GM19023 (cell line): Measurements from ENCODE around the gene CNNM2.
"Not testable (repeated sequence)": the region's sequence is repeated elsewhere in the genome, so short reads cannot be mapped to it uniquely, and the experiment has no call there.

Experiments used
- ATAC-seq: cut with Tn5 transposase; IDR thresholded peaks from one replicate; pipeline ENCODE4 v1.9.1; 2021; ENCODE audit warnings: mild to moderate bottlenecking, moderate library complexity; ENCODE audit not compliant: unreplicated experiment

Gene CNNM2

GRCh38 chr10:103130910-103131309, 212.8 kb downstream of the CNNM2 start:
- ATAC-seq: no peak

DNA sequence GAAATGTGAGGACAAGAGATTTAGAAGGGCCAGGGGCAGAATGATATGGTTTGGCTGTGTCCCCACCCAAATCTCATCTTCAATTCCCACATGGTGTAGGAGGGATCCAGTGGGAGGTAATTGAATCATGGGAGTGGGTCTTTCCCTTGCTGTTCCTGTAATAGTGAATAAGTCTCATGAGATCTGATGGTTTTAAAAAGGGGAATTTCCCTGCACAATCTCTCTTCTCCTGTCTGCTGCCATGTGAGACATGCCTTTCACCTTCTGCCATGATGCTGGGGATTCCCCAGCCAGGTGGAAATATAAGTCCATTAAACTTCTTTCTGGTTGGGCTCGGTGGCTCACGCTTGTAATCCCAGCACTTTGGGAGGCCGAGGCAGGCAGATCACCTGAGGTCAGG, 217.1 kb downstream of the CNNM2 start:
- not testable (repeated sequence) for ATAC-seq

DNA sequence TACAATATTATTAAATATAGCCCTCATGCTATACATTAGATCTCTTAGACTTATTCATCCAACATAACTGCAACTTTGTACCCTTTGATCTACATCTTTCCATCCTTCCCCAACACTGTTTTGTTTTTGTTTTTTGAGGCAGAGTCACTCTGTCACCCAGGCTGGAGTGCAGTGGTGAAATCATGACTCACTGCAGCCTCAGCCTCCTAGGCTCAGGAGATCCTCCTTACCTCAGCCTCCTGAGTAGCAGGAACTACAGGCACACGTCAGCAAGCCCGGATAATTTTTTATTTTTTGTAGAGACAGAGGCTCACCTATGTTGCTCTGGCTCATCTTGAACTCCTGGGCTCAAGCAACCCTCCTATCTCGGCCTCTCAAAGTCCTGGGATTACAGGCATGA, 221.7 kb downstream of the CNNM2 start:
- no peak for ATAC-seq
